ENCODE measurements around the gene NFKB1.

NFKB1 gene

DNA sequence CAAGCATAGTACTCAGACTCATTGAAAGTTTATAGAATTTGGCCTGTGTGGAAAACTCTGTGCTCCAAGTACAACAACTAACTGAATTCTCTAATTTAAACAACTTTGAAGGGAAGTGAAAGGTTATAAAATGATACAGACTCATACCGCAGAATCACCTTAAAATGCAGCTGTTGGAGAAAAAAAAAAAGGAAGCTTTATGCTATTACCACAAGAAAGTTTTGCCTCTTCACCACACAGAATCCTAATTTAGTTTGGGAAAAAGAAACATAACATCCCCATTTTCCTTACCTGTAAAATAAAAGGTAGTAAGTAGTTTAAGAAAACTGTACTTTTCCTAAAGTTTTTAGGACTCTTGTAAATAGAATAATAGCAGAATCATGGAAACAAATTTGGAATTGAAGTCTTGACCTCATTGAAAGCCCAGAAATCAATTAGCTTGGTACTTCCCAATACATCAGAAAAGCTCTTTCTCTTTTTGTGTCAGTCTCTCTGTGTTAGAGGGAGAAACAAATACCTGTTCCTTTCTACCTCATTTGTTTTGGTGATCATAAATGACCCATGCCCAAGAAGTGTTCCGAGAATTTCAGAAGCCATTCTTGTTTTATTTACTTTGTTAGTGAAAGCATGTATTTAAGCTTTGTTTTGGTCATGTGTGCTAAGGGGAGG is 78.8 kb downstream of the NFKB1 start:
- no peak overlapping the region for H3K4ac ChIP-seq (ENCODE audit: low read depth, low read length)
- no peak overlapping the region for H3K18ac ChIP-seq (ENCODE audit: low read length)
- H2BK15ac ChIP-seq (replicated peaks; ENCODE audit: low read depth): no peak overlapping the region
- no peak overlapping the region for H3K4me3 ChIP-seq (ENCODE audit: low read length)
- no peaks in the 10 kb centered on the region for H3K79me1 ChIP-seq (ENCODE audit: low read length)
- no peaks in the 10 kb centered on the region for H3K27me3 ChIP-seq (ENCODE audit: insufficient read depth, low read length, poor library complexity)
- peaks cover 7% of the 10 kb centered on the region for H3K4me1 ChIP-seq (ENCODE audit: control insufficient read depth, low read depth, low read length)
- no peak overlapping the region for H3K9ac ChIP-seq (ENCODE audit: low read length)
- no peak overlapping the region for H4K5ac ChIP-seq (ENCODE audit: low read length)
- H2BK120ac ChIP-seq (ENCODE audit: low read depth, low read length): no peak overlapping the region
- no peak overlapping the region for H3K23ac ChIP-seq (ENCODE audit: low read length)
- H3K79me2 ChIP-seq (ENCODE audit: control insufficient read depth, insufficient read depth, low read length): no peaks in the 10 kb centered on the region
- no peak overlapping the region for H3K27ac ChIP-seq (ENCODE audit: low read depth, low read length)
- no CpG with 5 or more reads among the region's 2 CpGs for WGBS (ENCODE audit: extremely low coverage, insufficient coverage, low lambda C conversion rate)
- no peak for DNase-seq
- H3K56ac ChIP-seq (ENCODE audit: low read length): no peak overlapping the region
- H3K36me3 ChIP-seq (ENCODE audit: control insufficient read depth, insufficient read depth, low read length): no peaks in the 10 kb centered on the region
- no peak overlapping the region for H2AK5ac ChIP-seq (ENCODE audit: low read length)
- H3K4me2 ChIP-seq (ENCODE audit: low read length): no peak overlapping the region
- no peak overlapping the region for H4K8ac ChIP-seq (ENCODE audit: low read depth, low read length)
- H2BK5ac ChIP-seq (ENCODE audit: low read length): no peak overlapping the region

DNA sequence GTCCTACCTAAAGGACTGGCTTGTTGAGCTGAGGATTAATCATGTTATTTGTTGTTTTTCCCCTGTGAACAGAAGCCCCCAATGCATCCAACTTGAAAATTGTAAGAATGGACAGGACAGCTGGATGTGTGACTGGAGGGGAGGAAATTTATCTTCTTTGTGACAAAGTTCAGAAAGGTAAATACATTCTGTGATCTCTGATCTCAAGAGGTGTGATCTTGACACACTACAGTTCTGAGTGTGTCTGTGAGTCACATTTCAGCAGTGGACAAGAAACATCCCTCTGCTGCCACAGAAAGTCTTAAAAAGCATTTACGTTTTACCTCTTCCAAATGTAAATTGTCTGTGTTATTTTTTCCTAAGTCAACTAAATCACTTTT is 79.3 kb downstream of the NFKB1 start:
- no peak for DNase-seq
- Histone ChIP-seq H3K4me1 (ENCODE audit: control insufficient read depth, low read depth, low read length) (peaks cover 4% of the 10 kb centered on the region), H3K23ac (ENCODE audit: low read length) (no peak overlapping the region), H4K5ac (ENCODE audit: low read length) (no peak overlapping the region), H3K27ac (ENCODE audit: low read depth, low read length) (no peak overlapping the region), H3K79me2 (ENCODE audit: control insufficient read depth, insufficient read depth, low read length) (no peaks in the 10 kb centered on the region), H3K79me1 (ENCODE audit: low read length) (no peaks in the 10 kb centered on the region), H3K18ac (ENCODE audit: low read length) (no peak overlapping the region), H2AK5ac (ENCODE audit: low read length) (no peak overlapping the region), H3K9ac (ENCODE audit: low read length) (no peak overlapping the region), H3K27me3 (ENCODE audit: insufficient read depth, low read length, poor library complexity) (no peaks in the 10 kb centered on the region), H2BK5ac (ENCODE audit: low read length) (no peak overlapping the region), H3K4ac (ENCODE audit: low read depth, low read length) (no peak overlapping the region), H4K8ac (ENCODE audit: low read depth, low read length) (no peak overlapping the region), H3K4me3 (ENCODE audit: low read length) (no peak overlapping the region), H3K4me2 (ENCODE audit: low read length) (no peak overlapping the region), H2BK15ac (replicated peaks; ENCODE audit: low read depth) (no peak overlapping the region), H3K36me3 (ENCODE audit: control insufficient read depth, insufficient read depth, low read length) (no peaks in the 10 kb centered on the region), H2BK120ac (ENCODE audit: low read depth, low read length) (no peak overlapping the region), H3K56ac (ENCODE audit: low read length) (no peak overlapping the region)
- WGBS (ENCODE audit: extremely low coverage, insufficient coverage, low lambda C conversion rate): no CpG with 5 or more reads among the region's 1 CpG

DNA sequence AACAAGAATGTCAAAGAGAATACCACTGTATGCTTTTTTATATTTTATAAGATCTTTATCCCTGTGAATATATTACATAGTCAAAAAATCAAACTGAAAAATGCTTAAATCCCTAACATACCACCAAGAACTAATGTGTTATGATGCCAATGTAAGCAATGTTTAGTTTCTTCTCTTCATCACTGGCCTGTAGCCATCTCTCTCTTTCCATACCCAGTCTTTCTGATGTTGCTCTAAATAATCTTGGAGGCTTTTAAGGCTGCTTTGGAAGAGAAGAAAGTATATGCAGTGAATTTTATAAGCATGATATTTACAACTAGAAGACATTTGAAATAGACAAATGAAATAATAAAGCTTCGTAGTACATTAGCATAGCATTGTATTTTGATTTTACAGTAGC is 82.9 kb downstream of the NFKB1 start:
- H3K36me3 ChIP-seq (ENCODE audit: control insufficient read depth, insufficient read depth, low read length): no peaks in the 10 kb centered on the region
- H3K4me2 ChIP-seq (ENCODE audit: low read length): no peak overlapping the region
- H3K56ac ChIP-seq (ENCODE audit: low read length): no peak overlapping the region
- no peak overlapping the region for H3K18ac ChIP-seq (ENCODE audit: low read length)
- no peak overlapping the region for H4K5ac ChIP-seq (ENCODE audit: low read length)
- no peaks in the 10 kb centered on the region for H3K79me1 ChIP-seq (ENCODE audit: low read length)
- no CpG with 5 or more reads among the region's 1 CpG for WGBS (ENCODE audit: extremely low coverage, insufficient coverage, low lambda C conversion rate)
- H3K4me3 ChIP-seq (ENCODE audit: low read length): no peak overlapping the region
- no peak overlapping the region for H2BK15ac ChIP-seq (replicated peaks; ENCODE audit: low read depth)
- no peak overlapping the region for H3K9ac ChIP-seq (ENCODE audit: low read length)
- no peak overlapping the region for H3K23ac ChIP-seq (ENCODE audit: low read length)
- no peak overlapping the region for H2AK5ac ChIP-seq (ENCODE audit: low read length)
- H3K4me1 ChIP-seq (ENCODE audit: control insufficient read depth, low read depth, low read length): no peaks in the 10 kb centered on the region
- H2BK120ac ChIP-seq (ENCODE audit: low read depth, low read length): no peak overlapping the region
- H3K27ac ChIP-seq (ENCODE audit: low read depth, low read length): no peak overlapping the region
- no peak overlapping the region for H2BK5ac ChIP-seq (ENCODE audit: low read length)
- H3K4ac ChIP-seq (ENCODE audit: low read depth, low read length): no peak overlapping the region
- H4K8ac ChIP-seq (ENCODE audit: low read depth, low read length): no peak overlapping the region
- H3K27me3 ChIP-seq (ENCODE audit: insufficient read depth, low read length, poor library complexity): no peaks in the 10 kb centered on the region
- no peak for DNase-seq
- H3K79me2 ChIP-seq (ENCODE audit: control insufficient read depth, insufficient read depth, low read length): no peaks in the 10 kb centered on the region

GRCh38 chr4:102585329-102585728 is 84.2 kb downstream of the NFKB1 start:
- Histone ChIP-seq H3K9ac (ENCODE audit: low read length) (no peak overlapping the region), H3K79me2 (ENCODE audit: control insufficient read depth, insufficient read depth, low read length) (no peaks in the 10 kb centered on the region), H2AK5ac (ENCODE audit: low read length) (no peak overlapping the region), H3K4ac (ENCODE audit: low read depth, low read length) (no peak overlapping the region), H3K4me2 (ENCODE audit: low read length) (no peak overlapping the region), H3K56ac (ENCODE audit: low read length) (no peak overlapping the region), H3K4me3 (ENCODE audit: low read length) (no peak overlapping the region), H3K4me1 (ENCODE audit: control insufficient read depth, low read depth, low read length) (no peaks in the 10 kb centered on the region), H2BK5ac (ENCODE audit: low read length) (no peak overlapping the region), H3K23ac (ENCODE audit: low read length) (no peak overlapping the region), H4K8ac (ENCODE audit: low read depth, low read length) (no peak overlapping the region), H2BK15ac (replicated peaks; ENCODE audit: low read depth) (no peak overlapping the region), H3K36me3 (ENCODE audit: control insufficient read depth, insufficient read depth, low read length) (no peaks in the 10 kb centered on the region), H3K27ac (ENCODE audit: low read depth, low read length) (no peak overlapping the region), H3K79me1 (ENCODE audit: low read length) (no peaks in the 10 kb centered on the region), H3K27me3 (ENCODE audit: insufficient read depth, low read length, poor library complexity) (no peaks in the 10 kb centered on the region), H4K5ac (ENCODE audit: low read length) (no peak overlapping the region), H3K18ac (ENCODE audit: low read length) (no peak overlapping the region), H2BK120ac (ENCODE audit: low read depth, low read length) (no peak overlapping the region)
- DNase-seq: no peak
- no CpG with 5 or more reads among the region's 2 CpGs for WGBS (ENCODE audit: extremely low coverage, insufficient coverage, low lambda C conversion rate)

DNA sequence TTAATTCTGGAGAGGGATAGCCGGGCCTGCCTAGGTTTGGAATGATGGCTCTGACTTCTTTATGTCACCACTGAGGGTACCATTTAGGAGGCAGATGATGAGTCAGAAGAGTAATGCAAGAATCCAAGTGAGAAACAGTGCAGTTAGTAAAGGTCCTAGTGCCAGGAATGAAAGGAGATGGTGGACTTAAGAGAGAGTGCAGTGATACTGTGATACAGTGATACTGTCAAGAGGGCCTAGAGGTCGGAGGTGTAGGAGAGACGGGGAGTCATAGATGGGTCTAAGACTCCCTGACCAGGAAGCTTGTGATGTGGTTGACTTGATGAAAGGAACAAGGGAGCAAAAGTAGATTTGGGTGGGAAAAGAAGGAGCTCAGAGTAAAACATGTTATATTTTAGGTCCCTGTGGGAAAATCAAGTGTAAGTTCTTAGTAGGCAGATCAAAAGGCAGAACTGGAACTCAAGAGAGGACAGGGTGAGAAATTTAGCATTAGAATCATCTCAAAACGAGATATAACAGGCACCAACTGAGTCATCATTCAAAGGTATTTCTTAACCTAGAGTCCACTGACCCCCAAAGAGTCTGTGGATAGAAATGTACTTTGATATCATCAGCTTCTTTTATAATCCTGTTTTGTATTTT is 85.0 kb downstream of the NFKB1 start:
- DNase-seq: no peak
- no peaks in the 10 kb centered on the region for H3K36me3 ChIP-seq (ENCODE audit: control insufficient read depth, insufficient read depth, low read length)
- no peak overlapping the region for H2BK15ac ChIP-seq (replicated peaks; ENCODE audit: low read depth)
- no peak overlapping the region for H3K9ac ChIP-seq (ENCODE audit: low read length)
- no peak overlapping the region for H4K8ac ChIP-seq (ENCODE audit: low read depth, low read length)
- no peak overlapping the region for H3K23ac ChIP-seq (ENCODE audit: low read length)
- H3K4me3 ChIP-seq (ENCODE audit: low read length): no peak overlapping the region
- no peak overlapping the region for H3K27ac ChIP-seq (ENCODE audit: low read depth, low read length)
- no peak overlapping the region for H4K5ac ChIP-seq (ENCODE audit: low read length)
- no peak overlapping the region for H3K18ac ChIP-seq (ENCODE audit: low read length)
- no peak overlapping the region for H3K4me2 ChIP-seq (ENCODE audit: low read length)
- H3K79me2 ChIP-seq (ENCODE audit: control insufficient read depth, insufficient read depth, low read length): no peaks in the 10 kb centered on the region
- no peak overlapping the region for H3K4ac ChIP-seq (ENCODE audit: low read depth, low read length)
- H3K79me1 ChIP-seq (ENCODE audit: low read length): no peaks in the 10 kb centered on the region
- H3K4me1 ChIP-seq (ENCODE audit: control insufficient read depth, low read depth, low read length): no peaks in the 10 kb centered on the region
- no peak overlapping the region for H2AK5ac ChIP-seq (ENCODE audit: low read length)
- WGBS (ENCODE audit: extremely low coverage, insufficient coverage, low lambda C conversion rate): no CpG with 5 or more reads among the region's 4 CpGs
- no peaks in the 10 kb centered on the region for H3K27me3 ChIP-seq (ENCODE audit: insufficient read depth, low read length, poor library complexity)
- no peak overlapping the region for H2BK120ac ChIP-seq (ENCODE audit: low read depth, low read length)
- no peak overlapping the region for H2BK5ac ChIP-seq (ENCODE audit: low read length)
- H3K56ac ChIP-seq (ENCODE audit: low read length): no peak overlapping the region

GRCh38 chr4:102586644-102587021 is 85.5 kb downstream of the NFKB1 start:
- Histone ChIP-seq H3K18ac (ENCODE audit: low read length) (no peak overlapping the region), H3K27me3 (ENCODE audit: insufficient read depth, low read length, poor library complexity) (no peaks in the 10 kb centered on the region), H3K4me1 (ENCODE audit: control insufficient read depth, low read depth, low read length) (no peaks in the 10 kb centered on the region), H3K56ac (ENCODE audit: low read length) (no peak overlapping the region), H2BK5ac (ENCODE audit: low read length) (no peak overlapping the region), H4K5ac (ENCODE audit: low read length) (no peak overlapping the region), H3K4me3 (ENCODE audit: low read length) (no peak overlapping the region), H3K79me1 (ENCODE audit: low read length) (no peaks in the 10 kb centered on the region), H3K79me2 (ENCODE audit: control insufficient read depth, insufficient read depth, low read length) (no peaks in the 10 kb centered on the region), H3K4ac (ENCODE audit: low read depth, low read length) (no peak overlapping the region), H3K27ac (ENCODE audit: low read depth, low read length) (no peak overlapping the region), H2AK5ac (ENCODE audit: low read length) (no peak overlapping the region), H3K9ac (ENCODE audit: low read length) (no peak overlapping the region), H3K4me2 (ENCODE audit: low read length) (no peak overlapping the region), H3K23ac (ENCODE audit: low read length) (no peak overlapping the region), H2BK120ac (ENCODE audit: low read depth, low read length) (no peak overlapping the region), H3K36me3 (ENCODE audit: control insufficient read depth, insufficient read depth, low read length) (no peaks in the 10 kb centered on the region), H2BK15ac (replicated peaks; ENCODE audit: low read depth) (no peak overlapping the region), H4K8ac (ENCODE audit: low read depth, low read length) (no peak overlapping the region)
- no CpG with 5 or more reads among the region's 4 CpGs for WGBS (ENCODE audit: extremely low coverage, insufficient coverage, low lambda C conversion rate)
- DNase-seq: no peak

All from mesendoderm (in vitro differentiated cells).